Measurements from ENCODE around the gene PC.

DNA sequence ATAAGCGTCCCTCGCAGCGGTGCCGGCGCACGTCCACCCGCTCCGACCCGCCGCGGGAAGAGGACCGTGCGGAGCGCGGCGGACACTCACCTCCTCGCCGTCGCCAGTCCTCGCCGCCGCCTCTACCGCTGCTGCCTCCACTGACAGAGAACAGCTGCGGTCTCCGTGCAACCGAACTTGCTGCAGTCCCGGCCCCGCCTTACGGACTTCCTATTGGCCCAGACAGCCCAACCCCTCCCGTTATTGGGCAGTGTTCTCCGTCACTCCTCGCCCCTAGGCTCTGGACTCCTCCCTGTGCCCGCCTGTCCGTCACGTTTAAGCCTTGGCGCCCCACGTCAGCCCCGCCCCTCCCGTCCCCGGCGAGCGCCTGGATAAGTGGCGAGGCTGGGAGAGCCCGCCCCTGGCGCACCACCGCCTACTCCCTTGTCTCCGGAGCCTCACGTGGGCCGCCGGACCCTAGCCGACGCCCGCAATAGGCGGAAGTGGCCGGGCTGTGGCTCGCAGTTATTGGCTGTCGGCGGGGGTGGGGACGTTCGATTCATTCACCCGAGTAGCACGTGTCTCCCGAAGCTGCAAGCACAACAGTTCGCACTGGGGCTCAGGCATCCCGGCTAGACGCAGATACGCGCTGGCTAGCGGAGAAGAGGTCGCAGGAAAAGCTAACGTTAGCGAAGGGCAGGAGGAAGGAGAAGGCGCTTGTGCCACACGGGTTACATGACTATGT, at the start of gene PC:
- TF ChIP-seq, protein P1, sequence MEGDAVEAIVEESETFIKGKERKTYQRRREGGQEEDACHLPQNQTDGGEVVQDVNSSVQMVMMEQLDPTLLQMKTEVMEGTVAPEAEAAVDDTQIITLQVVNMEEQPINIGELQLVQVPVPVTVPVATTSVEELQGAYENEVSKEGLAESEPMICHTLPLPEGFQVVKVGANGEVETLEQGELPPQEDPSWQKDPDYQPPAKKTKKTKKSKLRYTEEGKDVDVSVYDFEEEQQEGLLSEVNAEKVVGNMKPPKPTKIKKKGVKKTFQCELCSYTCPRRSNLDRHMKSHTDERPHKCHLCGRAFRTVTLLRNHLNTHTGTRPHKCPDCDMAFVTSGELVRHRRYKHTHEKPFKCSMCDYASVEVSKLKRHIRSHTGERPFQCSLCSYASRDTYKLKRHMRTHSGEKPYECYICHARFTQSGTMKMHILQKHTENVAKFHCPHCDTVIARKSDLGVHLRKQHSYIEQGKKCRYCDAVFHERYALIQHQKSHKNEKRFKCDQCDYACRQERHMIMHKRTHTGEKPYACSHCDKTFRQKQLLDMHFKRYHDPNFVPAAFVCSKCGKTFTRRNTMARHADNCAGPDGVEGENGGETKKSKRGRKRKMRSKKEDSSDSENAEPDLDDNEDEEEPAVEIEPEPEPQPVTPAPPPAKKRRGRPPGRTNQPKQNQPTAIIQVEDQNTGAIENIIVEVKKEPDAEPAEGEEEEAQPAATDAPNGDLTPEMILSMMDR (IDR thresholded peaks at IDR 0.05), result no peak
- peak; percentile 57 for TF ChIP-seq POLR2A (IDR thresholded peaks at IDR 0.05)

Measured in ovary (tissue), 3 donors.